Activated CD4-positive, alpha-beta T cell treated with anti-CD3 and anti-CD28 coated beads, Interleukin-2, amount 50 U/mL, for 48 hours (primary cell): Measurements from ENCODE around the gene PRMT2.

ENCODE experiments used
- DNase-seq, 2 experiments: peaks; one replicate each; pipeline ENCODE4 v3.0.0-alpha.2; 2020

Gene PRMT2

GRCh38 chr21:46635324-46636180, at the start of gene PRMT2:
PRMT2 (plus strand) TSS chr21:46635674; CDS start chr21:46636952, 1,278 bp downstream.
- peak; percentile 96 to 97 for DNase-seq

- no peak for DNase-seq
Measured at GRCh38 chr21:46594276-46594675, 41.2 kb upstream of the PRMT2 start.

- DNase-seq: no peak
Measured at GRCh38 chr21:46596201-46596600, 39.3 kb upstream of the PRMT2 start.

DNA sequence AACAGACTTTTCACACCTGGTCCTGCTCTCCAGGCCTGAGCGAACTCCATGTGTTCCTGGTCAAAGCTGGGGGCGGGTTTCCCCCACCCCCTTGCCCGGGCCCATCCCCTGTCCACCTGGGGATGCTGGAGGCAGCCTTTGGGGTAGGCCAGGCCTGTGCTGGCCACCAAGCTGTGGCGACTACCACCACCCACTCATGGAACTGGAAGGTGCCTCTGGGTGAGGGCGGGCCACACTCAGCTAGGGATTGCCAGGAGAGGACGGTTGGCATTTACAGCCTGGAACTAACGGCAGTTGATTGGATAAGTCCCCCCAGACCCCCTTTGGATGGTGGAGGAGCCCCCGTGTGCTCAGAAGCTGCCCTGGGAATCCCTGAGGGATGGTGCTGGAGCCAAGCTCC, 38.4 kb upstream of the PRMT2 start:
- no peak for DNase-seq

DNA sequence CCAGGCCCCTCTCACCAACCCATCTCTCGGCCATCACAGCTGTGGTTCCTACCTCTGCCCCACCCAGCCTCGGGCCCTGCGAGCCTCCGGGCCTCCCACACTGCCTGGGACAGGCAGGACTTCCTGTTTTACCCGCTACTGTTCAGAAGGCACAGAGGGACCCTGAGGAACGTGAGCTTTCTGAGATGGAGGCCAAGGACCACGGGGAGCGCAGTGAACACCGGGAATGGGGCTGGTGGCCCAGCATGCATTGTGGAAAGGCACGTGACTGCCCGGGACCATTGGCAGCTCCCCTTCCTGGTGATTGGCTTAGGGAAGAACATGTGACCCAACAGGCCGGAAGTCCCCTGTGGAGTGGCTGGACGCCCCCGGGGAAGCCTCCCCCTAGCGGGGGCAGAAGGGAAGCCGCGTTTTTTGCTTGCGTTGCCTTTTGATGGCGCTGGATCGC, 37.6 kb upstream of the PRMT2 start:
- no peak for DNase-seq

DNA sequence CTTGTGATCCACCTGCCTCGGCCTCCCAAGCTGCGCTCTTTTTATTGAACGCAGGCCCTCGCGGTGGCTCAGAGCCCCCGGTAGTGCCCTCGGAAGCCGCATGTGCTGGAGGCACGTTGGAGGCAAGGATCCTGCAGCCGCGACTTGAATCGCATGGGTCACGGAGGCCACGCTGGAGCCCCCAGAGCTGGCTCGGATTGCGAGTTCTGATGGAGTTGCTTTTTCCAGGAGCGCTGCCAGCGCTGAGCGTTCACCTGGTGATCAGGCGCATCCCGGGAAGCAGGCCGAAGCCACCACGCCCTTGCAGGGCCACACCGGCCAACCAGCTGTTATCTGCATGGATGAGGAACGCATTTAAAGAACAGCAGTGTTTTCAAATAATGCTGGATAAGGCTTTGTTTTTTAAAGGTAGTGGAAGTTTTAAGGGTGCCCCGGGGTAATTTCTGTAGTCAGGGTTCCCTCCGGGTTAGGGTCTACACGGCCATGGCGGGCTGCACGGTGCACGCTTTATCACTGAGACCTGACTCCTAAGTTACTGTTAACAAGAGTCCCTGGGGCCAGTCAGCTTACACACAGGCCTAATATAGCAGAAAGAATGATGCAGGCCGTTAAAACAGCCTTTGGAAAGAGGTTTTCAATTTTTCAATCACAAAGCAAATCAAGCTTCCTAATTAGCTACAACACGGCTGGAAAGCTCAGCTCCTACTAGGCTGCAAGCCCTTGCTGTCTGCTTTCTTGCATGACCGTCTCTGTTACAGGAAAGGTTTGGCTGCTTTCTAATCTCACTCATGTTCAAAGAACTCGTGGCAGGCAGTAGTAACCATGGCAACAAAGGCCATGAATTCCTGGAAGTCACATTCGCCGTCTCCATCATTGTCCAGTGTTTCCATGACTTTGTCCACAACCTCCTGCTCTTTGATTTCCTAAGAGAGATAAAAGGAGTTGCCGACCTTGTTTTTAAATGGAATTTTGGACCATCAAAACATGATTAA, 36.6 kb upstream of the PRMT2 start:
- DNase-seq: no peak

GRCh38 chr21:46600305-46600704, 35.2 kb upstream of the PRMT2 start:
- DNase-seq: no peak

DNA sequence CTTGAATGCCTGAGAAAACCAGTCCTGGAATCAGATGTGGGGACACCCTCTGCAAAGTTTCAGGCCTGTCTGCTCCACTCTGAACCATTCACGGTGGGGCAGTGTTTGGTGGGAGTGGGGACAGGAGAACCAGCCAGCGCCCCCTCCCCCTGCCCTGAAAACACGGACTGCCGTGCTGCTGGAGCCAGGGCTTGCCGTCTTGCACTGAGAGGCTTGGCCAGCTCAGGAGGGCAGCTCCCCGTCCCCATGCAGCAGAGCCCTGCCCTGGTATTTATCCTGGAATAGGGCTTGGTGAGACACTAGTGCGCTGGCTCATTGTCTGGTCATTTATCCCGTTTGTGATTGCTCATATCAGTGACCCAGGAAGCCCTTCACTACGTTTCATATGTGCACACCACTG, 34.5 kb upstream of the PRMT2 start:
- DNase-seq: no peak

- no peak for DNase-seq
Measured at GRCh38 chr21:46603228-46603627, 32.2 kb upstream of the PRMT2 start.

DNA sequence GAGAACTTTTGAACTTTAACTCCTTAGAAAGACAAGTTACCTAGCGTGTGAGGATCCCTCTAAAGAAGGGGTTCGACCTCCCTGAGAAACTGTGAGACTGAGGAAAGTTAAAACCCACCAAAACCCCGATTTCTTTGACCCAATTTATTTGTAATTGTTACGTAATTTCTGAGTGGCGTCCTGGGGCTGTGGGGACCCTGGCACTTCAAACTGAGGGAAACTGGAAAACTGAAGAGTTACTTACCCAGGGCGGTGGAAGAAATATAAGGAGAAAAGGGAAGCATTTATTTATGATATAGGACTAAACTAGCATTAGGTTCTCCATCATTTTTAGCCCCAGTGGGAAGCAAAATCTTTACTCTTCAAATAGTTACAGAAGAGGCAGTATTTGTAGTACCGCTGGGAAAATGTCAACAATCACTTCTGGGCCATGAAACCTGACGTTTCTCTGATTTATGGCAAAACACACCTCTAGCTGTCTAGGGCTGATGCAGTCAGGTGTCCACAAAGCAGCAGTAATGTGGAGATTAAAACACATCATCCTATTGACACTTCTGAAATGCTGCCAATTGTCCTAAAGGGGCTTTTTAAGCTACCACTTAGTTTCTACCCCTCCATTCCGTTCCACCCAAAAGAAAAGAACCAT, 31.0 kb upstream of the PRMT2 start:
- DNase-seq: no peak

GRCh38 chr21:46604975-46605766, 30.3 kb upstream of the PRMT2 start, which contains the start of gene S100B:
S100B (minus strand) TSS chr21:46605082; CDS start chr21:46602415, 2,667 bp downstream.
- no peak for DNase-seq

GRCh38 chr21:46605767-46606426, 29.6 kb upstream of the PRMT2 start:
- peak; percentile 33 to 36 for DNase-seq

- DNase-seq: no peak
Measured at GRCh38 chr21:46606427-46606813, 29.1 kb upstream of the PRMT2 start.

- no peak for DNase-seq
Measured at GRCh38 chr21:46607636-46608035, 27.8 kb upstream of the PRMT2 start.

DNA sequence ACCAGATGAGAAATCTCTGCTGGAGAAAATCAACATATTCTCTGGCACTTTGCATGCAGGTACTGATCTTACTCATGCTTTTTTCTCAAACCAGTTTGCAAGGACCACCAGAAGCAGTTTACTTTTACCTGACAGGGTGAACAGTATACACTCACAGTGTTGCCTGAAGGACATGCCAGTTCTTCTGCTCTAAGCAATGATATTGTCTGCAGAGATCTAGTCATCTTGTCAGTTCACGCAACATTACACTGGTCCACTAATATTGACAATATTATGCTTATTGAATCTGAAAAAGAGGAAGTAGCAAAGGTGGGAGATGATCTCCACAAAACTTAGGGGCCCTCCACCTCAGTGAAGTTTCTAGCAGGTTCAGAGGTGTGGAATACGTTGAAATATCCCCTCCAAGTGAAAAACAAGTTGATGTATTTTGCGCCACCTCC, 26.8 kb upstream of the PRMT2 start:
- DNase-seq: no peak

GRCh38 chr21:46610018-46610701, 25.3 kb upstream of the PRMT2 start:
- DNase-seq: no peak

GRCh38 chr21:46613391-46613790, 22.1 kb upstream of the PRMT2 start:
- DNase-seq: no peak

DNA sequence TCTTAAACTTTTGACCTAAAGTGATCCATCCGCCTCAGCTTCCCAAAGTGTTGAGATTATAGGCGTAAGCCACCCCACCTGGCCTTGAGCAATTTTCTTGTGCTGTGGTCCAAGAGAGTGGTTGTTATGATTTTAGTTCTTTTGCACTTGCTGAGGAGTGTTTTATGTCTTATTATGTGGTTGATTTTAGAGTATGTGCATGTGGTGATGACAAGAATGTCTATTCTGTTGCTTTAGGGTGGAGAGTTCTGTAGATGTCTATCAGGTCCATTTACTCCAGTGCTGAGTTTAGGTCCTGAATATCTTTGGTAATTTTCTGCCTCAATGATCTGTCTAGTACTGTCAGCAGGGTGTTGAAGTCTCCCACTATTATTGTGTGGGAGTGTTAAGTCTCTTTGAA, 19.4 kb upstream of the PRMT2 start:
- no peak for DNase-seq

GRCh38 chr21:46616656-46617055, 18.8 kb upstream of the PRMT2 start:
- no peak for DNase-seq

DNA sequence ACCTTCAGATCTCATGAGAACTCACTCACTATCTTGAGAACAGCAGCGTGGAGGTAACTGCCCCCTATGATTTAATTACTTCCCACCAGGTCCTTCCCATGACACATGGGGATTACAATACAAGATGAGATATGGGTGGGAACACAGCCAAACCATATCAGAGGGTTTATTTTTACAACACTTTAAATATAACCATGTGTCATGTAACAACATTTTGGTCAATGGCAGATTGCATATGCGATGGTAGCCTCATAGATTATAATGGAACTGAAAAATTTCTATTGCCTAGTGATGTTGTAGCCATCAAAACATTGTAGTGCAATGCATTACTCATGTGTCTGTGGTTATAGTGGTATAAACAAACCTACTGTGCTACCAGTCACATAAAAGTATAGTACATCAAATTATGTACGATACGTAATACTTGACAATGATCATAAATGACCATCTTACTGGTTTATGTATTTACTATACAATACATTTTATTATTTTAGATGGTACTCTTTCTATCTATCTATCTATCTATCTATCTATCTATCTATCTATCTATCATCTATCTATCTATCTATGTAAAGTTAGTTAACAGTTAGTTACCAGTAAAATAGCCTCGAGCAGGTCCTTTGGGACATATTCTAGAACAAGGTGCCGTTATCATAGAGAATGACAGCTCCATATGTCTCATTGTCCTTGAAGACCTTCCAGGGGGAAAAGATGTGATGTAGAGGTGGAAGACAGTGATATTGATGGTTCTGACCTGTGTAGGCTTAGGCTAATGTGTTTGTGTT, 18.0 kb upstream of the PRMT2 start:
- no peak for DNase-seq
